AG09319 (cell line): ENCODE measurements around the gene MUC22.
A peak's percentile ranks its signal among the peaks of the same experiment; 100 is the strongest.

Source experiments
- DNase-seq: peaks from one replicate; pipeline ENCODE4 v3.0.0-alpha.2; 2010; ENCODE audit warnings: low read depth; ENCODE audit errors: extremely low read depth
- CTCF ChIP-seq: IDR thresholded peaks from 2 replicates; pipeline ENCODE4 v1.5.1; 2011; ENCODE audit warnings: low read depth, mild to moderate bottlenecking, inconsistent platforms, low read length, moderate library complexity

Gene MUC22

GRCh38 chr6:31075528-31075927 is 65.3 kb downstream of the MUC22 start:
- DNase-seq = no peak
- TF ChIP-seq CTCF = no peak

- TF ChIP-seq CTCF = no peak
Observed at GRCh38 chr6:31076611-31077010, 66.3 kb downstream of the MUC22 start.

DNA sequence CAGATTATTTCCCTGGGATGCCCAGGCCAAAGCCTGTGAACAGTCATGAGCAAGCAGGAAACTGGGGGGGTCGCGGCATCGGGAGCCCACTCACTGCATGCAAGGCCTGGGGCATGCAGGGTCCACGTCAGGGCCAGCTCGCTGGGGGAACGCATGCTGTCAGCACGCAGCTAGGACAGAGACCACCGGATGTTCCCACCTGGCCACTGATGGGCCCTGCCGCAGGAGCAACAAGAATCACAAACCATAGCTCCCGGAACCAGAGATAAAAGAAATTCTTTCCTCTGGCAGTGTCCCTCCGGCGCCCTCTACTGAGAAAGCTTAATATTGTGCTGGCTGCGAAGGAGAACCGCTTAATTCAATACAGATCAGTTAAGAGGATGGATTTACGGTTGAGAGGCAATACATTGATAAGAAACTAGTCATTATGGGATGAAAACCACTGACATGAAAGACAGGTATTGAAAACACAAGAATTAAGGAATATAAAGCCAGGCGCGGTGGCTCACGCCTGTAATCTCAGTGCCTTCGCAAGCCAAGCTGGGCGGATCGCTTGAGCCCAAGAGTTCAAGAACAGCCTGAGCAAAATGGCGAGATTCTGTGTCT is 69.5 kb downstream of the MUC22 start:
- DNase-seq = no peak
- peak; percentile 88 for TF ChIP-seq CTCF

More at GRCh38 chr6:31076611-31077010, 66.3 kb downstream of the MUC22 start:
- DNase-seq = no peak

- DNase-seq = no peak
- TF ChIP-seq CTCF = no peak
Observed at GRCh38 chr6:31081872-31082271, 71.6 kb downstream of the MUC22 start.

DNA sequence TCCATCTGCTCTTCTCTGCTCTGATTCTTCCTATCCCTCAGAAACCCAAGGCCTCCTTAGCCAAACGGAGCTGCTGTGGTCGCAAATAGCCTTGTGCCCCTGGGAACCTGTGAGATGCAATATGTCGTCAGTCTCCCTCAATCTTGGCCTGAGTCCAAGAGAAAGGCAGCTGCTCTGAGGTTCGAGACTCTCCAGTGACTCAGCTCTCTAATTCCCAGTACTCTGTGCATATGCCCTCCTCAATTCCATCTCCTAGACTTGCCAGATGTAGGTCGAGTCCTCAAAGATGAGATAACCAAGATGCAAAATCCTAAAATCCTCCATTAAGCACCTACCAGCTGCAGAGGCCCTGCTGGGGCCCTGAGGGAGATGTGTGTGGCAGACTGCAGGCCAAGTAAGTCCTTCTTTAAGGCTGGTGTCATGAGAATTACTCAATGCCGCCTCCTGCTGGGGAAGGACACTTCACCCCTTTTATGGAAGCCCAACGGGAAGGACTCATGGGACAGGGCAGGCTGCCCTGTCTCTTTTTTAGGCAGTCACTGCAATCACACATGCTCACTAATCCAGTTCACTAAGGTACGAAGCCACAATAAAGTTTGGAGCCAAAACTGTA is 73.6 kb downstream of the MUC22 start:
- no peak for DNase-seq

More for the DNA sequence above, 73.6 kb downstream of the MUC22 start:
- TF ChIP-seq CTCF = peak; percentile 34
